Endothelial cell of hepatic sinusoid (primary cell): Measurements from ENCODE around the gene CRIM1.

Experiments used
- in situ Hi-C: cut with HindIII; loops from 2 replicates; pipeline ENCODE4 v1.10.0; 2017; ENCODE audit warnings: low sequenced_read_pairs

CRIM1 gene

GRCh38 chr2:36451512-36451911 lies 95.9 kb downstream of the CRIM1 start:
- in situ Hi-C loops, result no loop called here

- in situ Hi-C loops, result no loop called here
Measured at GRCh38 chr2:36452260-36452659, 96.7 kb downstream of the CRIM1 start.

GRCh38 chr2:36453652-36454051 lies 98.1 kb downstream of the CRIM1 start:
- in situ Hi-C loops, result no loop called here

DNA sequence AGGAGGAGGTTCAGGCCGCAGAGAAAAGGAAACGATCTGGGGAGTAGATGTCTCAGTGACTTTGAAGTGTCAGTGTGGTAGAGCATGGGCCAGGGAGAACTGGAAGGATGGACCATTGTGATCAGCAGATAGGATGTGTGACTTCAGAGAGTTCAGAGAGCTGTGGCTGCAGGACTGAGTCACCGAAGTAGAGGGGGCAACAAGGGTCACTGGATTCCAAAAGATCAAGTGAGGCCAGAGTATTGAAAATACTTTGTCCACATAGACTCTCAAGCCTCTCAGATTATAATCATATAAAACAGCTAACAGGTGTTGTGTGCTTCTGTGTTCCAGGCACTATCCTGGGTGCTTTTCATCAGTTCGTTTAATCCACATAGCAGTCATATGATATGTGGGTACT lies 99.4 kb downstream of the CRIM1 start:
- in situ Hi-C loops, result loop anchor here (5.0 kb wide), 2 partner anchors 52 to 222 kb away; no protein-coding TSS in a partner anchor

- in situ Hi-C loops, result loop anchor here (5.0 kb wide), 2 partner anchors 52 to 222 kb away; no protein-coding TSS in a partner anchor
Measured at GRCh38 chr2:36455788-36456187, 100.2 kb downstream of the CRIM1 start.

- in situ Hi-C loops, result loop anchor here (5.0 kb wide), 2 partner anchors 51 to 221 kb away; no protein-coding TSS in a partner anchor
Measured at GRCh38 chr2:36456227-36457175, 100.9 kb downstream of the CRIM1 start.

GRCh38 chr2:36458106-36458505 lies 102.5 kb downstream of the CRIM1 start:
- in situ Hi-C loops, result loop anchor here (5.0 kb wide), 2 partner anchors 49 to 219 kb away; no protein-coding TSS in a partner anchor

DNA sequence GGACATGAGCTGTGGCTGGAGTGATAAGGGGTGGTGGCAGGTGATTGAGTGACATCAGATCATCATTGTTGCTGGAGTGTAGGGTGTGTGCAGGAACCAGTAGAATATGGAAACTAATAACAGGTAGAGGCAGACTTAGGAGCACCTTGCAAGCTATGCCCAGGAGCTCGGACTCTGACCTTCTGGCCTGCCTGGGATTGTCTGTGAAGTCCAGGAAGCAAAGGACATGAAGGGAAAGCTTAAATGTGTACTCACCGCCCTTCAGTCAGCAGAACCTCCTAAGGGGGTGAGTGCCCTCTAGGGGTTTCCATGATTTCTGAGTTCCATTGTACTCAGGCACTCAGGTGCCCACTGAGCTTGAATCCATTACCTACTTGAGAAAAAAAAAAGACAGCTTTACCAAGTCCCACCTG lies 104.2 kb downstream of the CRIM1 start:
- in situ Hi-C loops, result loop anchor here (5.0 kb wide), 2 partner anchors 48 to 218 kb away; no protein-coding TSS in a partner anchor

DNA sequence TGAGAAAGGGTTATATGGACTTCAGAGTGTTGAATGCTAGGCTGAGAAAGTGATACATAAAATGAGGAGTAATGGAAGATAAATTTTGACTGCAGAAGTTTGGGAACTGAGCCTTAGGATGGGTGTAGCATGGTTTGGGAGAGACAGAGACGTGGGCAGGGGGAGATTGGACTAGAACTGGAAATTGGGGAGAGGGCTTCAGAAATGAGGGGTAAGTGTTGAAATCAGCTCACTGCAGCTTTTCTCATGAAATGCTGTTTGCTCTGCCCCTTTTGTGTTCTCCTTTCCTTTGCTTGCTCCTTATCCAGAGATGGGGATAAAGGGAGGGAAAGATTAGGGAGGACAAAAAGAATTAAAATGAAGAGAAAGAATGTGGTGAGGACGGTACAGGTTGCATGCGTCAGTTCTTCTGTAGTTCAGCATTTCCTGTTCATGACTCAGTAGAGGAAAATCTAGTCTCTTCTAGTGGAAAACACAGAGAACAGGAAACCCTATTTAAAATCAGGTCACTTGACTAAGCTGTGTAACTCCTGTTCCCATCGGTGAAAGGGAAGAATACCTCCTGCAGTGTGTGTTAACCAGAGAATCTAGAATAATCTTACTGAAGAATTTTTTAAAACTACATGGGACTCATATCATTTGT lies 105.6 kb downstream of the CRIM1 start:
- in situ Hi-C loops, result no loop called here

DNA sequence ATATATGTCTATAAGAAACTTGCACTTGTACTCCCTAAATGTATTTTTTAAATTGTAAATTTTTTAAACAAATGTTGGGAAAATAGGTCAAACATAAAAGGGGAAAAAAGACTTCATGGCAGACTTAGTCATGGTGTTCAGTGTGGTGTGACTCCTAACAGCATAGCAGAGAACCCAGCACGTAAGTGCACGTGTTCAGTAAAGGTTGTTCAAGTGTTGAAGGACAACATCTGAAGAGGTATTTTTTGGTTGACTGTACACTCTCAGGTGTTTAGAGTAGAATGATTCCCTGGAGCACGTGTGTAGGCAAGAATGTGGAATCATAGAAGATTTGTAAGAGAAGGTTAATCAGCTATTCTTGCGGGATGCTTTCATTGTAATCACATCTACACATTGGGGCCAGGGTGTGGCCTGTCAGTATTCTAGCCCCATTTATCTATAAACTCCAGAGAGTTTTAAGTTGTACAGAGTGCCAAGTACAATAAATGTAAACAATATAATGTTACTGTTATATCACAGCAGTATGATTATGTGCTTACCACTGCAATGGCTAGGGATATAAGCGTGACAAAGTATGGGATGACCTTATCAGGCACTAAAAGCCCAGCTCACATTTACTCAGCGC lies 106.8 kb downstream of the CRIM1 start:
- in situ Hi-C loops, result no loop called here

- in situ Hi-C loops, result no loop called here
Measured at GRCh38 chr2:36463365-36463764, 107.8 kb downstream of the CRIM1 start.

GRCh38 chr2:36464006-36464721 lies 108.6 kb downstream of the CRIM1 start:
- in situ Hi-C loops, result no loop called here

GRCh38 chr2:36466135-36466534 lies 110.6 kb downstream of the CRIM1 start:
- in situ Hi-C loops, result no loop called here

DNA sequence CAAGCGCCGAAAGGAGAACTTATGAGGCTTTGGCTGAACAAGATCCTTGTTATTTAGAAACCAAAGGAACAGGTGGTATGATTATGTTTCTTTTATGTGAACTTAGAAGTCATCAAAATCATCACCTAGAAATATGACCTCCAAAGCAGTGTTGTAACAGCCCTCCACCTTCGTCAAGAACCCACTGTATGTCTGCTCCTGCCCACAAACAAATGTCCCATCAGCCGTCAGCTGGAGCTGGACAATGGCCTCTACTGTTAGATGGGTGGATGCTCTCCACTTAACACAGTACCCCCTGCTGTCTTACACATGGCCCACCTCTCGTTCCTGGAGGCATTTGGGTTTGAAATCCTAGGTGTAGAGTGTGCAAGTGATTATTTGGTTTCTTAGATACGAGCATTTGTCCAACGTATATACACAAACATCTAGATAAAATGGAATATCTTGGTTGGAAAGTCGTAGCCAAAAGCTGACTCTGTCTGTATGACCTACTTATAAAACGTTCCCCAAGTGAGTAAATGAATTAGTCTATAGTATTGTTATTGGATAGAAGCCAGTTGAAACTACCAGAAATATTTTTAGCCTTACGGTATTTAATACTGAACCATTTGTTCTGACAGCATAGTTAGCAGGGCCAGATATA lies 113.0 kb downstream of the CRIM1 start:
- in situ Hi-C loops, result no loop called here

- in situ Hi-C loops, result no loop called here
Measured at GRCh38 chr2:36469106-36469477, 113.5 kb downstream of the CRIM1 start.

- in situ Hi-C loops, result no loop called here
Measured at GRCh38 chr2:36469710-36470109, 114.1 kb downstream of the CRIM1 start.

DNA sequence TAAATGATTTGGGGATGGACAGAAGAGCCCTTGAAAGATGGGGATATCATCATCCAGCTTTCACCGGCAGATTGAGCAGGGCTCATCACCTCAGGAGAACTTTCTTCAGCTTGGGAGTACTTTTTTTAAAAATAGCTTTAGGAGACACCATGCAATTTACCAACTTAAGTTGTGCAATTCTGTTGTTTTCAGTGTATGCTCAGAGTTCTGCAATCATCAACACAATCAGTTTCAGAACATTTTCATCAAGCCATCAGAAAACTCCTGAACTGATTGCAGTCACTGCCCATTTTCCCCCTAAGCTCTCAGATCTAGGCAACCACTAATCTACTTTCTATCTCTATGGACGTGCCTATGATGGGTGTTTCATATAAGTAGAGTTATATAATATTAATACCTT lies 117.7 kb downstream of the CRIM1 start:
- in situ Hi-C loops, result no loop called here

GRCh38 chr2:36476411-36476810 lies 120.8 kb downstream of the CRIM1 start:
- in situ Hi-C loops, result no loop called here

GRCh38 chr2:36477315-36477714 lies 121.7 kb downstream of the CRIM1 start:
- in situ Hi-C loops, result no loop called here

GRCh38 chr2:36477746-36478145 lies 122.2 kb downstream of the CRIM1 start:
- in situ Hi-C loops, result no loop called here
